ENCODE data around the gene REN.
A peak's percentile ranks its signal among the peaks of the same experiment; 100 is the strongest.

Gene REN

GRCh38 chr1:204130981-204131892 lies 34.9 kb downstream of the REN start:
- no peak for DNase-seq

- DNase-seq = no peak
These were observed 36.0 kb downstream of the REN start for GRCh38 chr1:204130178-204130577.

- DNase-seq = peak; percentile 56
These were observed 36.9 kb downstream of the REN start for GRCh38 chr1:204128964-204129896.

GRCh38 chr1:204128464-204128963 lies 37.6 kb downstream of the REN start:
- DNase-seq = no peak

- DNase-seq = no peak
These were observed 38.4 kb downstream of the REN start for GRCh38 chr1:204127597-204128242.

GRCh38 chr1:204126956-204127355 lies 39.2 kb downstream of the REN start:
- no peak for DNase-seq

GRCh38 chr1:204126386-204126785 lies 39.8 kb downstream of the REN start:
- no peak for DNase-seq

GRCh38 chr1:204125759-204126351 lies 40.3 kb downstream of the REN start:
- DNase-seq = no peak

- no peak for DNase-seq
These were observed 41.5 kb downstream of the REN start for GRCh38 chr1:204124639-204125038.

GRCh38 chr1:204123376-204123775 lies 42.8 kb downstream of the REN start:
- no peak for DNase-seq

- DNase-seq = no peak
These were observed 44.1 kb downstream of the REN start for GRCh38 chr1:204121840-204122555.

- no peak for DNase-seq
These were observed 49.6 kb downstream of the REN start for GRCh38 chr1:204116539-204116938.

GRCh38 chr1:204115116-204115515 lies 51.0 kb downstream of the REN start:
- DNase-seq = no peak

GRCh38 chr1:204114606-204115005 lies 51.5 kb downstream of the REN start:
- no peak for DNase-seq

GRCh38 chr1:204113896-204114295 lies 52.2 kb downstream of the REN start:
- DNase-seq = no peak

GRCh38 chr1:204112876-204113730 lies 53.0 kb downstream of the REN start:
- DNase-seq = no peak

GRCh38 chr1:204110894-204111633 lies 55.1 kb downstream of the REN start:
- no peak for DNase-seq

GRCh38 chr1:204108312-204109141 lies 57.6 kb downstream of the REN start:
- no peak for DNase-seq

GRCh38 chr1:204107892-204108291 lies 58.2 kb downstream of the REN start:
- no peak for DNase-seq
